Measurements from ENCODE around the gene SLC25A45.
"Not testable (repeated sequence)": the region's sequence is repeated elsewhere in the genome, so short reads cannot be mapped to it uniquely, and the experiment has no call there.

The SLC25A45 gene

GRCh38 chr11:65421794-65422632, 39.6 kb upstream of the SLC25A45 start:
- peak; percentile 93 for DNase-seq (ENCODE audit: low read depth)

DNA sequence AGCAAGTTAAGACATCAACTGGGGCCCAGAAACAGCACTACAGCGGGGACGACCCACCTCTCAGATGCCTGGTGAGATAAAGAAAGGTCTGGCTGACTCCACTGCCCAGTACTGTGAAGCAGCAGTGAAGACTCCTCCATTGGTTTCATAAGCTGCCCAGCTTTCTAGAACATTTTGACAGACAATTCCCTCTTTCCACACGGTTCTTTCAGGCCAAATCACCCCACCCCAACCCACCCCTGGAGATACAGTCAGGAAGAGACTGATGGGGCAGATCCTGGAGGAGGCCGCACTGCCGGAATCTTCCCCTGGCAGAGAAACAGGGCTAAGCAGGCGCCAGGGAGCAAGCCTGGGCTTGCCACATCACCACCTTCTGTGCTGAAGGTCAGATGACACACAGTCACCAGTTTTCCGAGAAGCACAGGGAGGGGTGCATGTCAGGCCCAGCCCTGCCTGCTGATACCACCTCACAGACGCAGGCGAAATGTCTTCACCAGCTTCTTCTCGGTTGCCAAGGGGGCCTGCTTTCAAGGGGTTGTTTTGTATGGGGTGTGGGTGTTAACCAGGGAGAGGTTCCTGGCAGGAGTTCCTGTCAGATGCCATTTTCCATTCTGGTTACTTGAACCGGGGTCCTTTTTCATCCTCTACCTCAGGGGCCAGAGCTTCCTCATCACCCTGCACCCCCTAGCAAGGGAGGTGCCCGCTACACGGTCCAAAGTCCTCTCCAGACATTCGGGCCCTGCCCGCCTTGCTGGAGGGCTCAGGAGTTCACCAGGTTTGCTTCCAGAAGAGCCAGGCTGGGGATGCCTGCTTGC, 38.7 kb upstream of the SLC25A45 start:
- peak; percentile 76 for DNase-seq (ENCODE audit: low read depth)

- DNase-seq (ENCODE audit: low read depth), result no peak
Observed at GRCh38 chr11:65420506-65420905, 38.1 kb upstream of the SLC25A45 start.

DNA sequence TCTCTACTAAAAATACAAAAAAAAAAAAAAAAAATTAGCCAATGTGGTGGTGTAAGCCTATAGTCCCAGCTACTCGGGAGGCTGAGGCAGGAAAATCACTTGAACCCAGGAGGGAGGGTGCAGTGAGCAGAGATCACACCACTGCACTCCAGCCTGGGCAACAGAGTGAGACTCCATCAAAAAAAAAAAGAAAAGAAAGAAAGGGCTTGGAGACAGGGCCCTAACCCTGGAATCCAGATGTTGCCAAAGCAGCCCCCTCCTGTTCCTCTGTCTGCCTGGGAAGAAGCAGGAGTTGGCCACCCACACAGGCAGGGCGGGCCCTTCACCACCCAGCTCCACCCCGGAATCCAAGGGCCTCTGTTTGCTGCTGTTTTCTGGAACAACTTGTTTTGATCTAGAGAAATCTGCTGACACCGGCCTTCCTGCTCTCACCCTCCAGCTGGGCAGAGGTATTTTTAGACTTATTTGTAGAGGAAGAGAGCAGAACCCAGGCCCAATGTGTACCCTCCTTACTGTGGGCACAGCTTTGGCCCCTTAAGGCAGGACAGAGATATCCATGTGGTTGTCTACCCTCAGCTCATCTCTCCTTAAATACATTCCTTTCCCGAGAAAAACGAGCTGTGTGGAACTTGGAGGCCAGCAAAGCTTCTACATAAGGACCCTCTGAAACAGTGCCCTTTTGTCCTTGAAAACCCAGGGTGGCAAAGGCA, 37.5 kb upstream of the SLC25A45 start:
- no peak for DNase-seq (ENCODE audit: low read depth)

DNA sequence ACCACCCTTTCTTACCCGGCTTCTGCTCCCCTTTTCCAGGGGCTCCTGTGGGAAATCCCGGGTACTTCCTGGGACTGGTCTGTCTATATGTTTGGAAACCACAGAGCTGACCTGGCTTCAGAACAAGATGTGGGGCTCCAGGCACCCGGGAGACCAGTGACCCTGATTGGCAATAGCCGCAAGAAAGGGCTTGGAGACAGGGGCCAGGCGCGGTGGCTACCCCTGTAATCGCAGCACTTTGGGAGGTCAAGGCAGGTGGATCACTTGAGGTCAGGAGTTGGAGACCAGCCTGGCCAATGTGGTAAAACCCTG, 37.0 kb upstream of the SLC25A45 start:
- no peak for DNase-seq (ENCODE audit: low read depth)

GRCh38 chr11:65418681-65419459, 36.4 kb upstream of the SLC25A45 start:
- DNase-seq (ENCODE audit: low read depth), result peak; percentile 69

- no peak for DNase-seq (ENCODE audit: low read depth)
Observed at GRCh38 chr11:65418431-65418680, 35.9 kb upstream of the SLC25A45 start.

GRCh38 chr11:65417702-65418430, 35.4 kb upstream of the SLC25A45 start:
- DNase-seq (ENCODE audit: low read depth), result no peak

DNA sequence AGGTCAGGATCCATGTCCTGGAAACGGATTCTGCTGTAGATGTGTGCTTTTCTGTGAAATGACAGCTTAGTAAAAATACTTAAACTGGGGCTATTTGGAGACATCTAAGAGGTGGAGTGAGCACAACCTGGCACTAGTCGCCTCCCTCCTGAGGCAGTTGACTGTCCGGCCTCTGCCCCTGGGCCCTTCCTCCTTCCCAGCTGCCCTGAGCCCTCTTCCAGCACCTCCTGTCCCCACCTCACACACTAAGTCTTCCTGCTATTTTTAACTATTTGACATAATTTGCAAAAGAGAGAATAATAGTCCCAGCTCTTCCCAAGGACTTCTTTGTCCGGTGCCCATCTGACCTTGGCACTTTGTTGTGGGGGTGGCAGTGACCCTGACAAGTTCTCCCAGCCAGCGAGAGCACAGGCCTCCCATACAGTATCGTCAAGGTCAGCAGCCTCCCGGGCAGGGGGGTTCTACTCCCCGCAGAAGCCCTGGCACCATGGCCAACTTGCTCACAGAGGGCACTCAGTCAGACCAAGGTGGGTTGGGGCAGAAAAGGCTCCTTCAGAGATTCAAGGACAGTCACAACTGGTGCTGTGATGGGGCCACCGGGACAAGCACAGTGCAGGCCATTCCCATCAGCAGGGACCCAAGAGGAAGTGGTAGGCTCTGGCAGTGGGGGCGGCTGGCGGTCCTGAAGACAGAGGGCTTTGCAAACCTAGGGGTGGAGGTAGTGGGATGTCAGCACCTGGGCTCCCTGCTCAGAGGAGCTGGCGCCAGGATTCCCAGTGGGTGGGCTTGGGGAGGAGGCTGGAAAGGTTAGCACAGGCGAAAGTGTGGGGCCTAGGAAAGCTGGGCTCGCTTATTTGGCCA, 34.6 kb upstream of the SLC25A45 start:
- DNase-seq (ENCODE audit: low read depth), result no peak

- DNase-seq (ENCODE audit: low read depth), result peak; percentile 88
Observed at GRCh38 chr11:65416341-65416824, 33.9 kb upstream of the SLC25A45 start.

DNA sequence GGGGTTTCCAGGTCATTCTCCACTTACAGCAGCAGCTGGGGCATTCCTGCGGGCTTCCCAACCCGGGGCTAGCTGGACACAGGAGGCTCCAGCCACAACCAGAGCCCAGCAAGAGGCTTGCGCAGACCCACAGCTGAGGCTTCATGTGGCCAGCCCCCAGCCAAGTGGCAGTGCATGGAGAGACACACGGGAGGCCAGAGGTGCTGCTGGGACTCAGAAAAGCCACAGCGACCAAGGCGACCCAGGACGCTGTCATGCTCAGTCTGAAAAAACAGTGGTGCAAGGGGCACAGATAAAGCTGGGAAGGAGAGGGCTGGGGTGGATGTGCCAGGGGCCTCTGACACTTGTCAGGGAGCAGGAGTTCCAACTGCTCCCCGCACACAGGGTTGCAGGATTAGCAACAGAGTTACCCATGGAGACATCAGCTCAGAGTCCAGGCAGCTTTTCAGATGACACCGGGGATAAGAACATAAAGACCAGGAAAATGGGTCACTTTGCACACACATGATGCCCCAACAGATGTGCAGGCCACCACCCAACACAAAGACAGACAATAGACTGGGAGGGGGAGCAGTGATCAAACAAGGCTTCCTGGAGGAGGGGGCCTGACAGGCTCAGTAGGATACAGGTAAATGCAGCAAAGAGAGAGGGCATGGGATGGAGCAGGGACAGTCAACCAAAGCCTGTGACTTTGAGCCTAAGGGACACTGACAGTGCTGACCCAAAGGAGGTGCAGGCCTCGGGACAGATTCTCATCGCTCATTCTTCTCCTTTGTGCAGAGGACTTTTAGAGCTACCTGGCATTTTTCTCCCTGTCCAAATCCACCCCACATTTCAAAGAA, 33.3 kb upstream of the SLC25A45 start:
- no peak for DNase-seq (ENCODE audit: low read depth)

DNA sequence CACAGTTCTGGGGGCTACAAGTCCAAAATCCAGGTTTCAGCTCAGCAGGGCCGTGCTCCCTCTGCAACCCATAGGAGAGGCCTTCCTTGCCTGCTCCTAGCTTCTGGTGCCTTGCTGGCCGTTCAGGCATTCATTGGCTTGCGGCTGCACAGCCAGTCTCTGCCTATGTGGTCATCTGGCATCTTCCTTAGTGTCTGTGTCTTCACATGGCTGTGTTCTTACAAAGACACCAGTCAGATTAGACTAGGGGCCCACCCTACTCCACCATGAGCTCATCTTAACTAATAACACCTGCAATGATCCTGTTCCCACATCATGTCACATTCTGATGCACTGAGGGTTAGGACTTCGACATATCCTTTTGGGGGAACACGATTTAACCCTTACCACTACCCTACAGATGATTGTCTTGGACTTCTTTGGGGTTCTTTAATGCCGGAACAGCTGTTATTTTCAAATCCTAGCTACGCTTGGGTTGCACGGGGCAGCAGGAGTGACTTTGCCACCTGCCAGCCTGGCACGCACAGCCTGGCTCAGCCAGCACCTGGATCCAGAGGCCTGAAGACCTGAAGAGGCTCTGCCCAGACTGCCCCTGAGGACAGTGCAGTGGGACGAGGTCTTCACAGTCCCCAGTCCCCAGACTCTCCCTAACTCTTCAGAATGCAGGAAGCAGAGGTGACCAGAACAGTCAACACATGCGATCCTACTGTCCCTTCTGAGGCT, 32.5 kb upstream of the SLC25A45 start:
- DNase-seq (ENCODE audit: low read depth), result no peak

GRCh38 chr11:65413077-65413664, 30.7 kb upstream of the SLC25A45 start:
- not testable (repeated sequence) for DNase-seq (ENCODE audit: low read depth)

- no peak for DNase-seq (ENCODE audit: low read depth)
Observed at GRCh38 chr11:65412271-65413076, 30.0 kb upstream of the SLC25A45 start.

DNA sequence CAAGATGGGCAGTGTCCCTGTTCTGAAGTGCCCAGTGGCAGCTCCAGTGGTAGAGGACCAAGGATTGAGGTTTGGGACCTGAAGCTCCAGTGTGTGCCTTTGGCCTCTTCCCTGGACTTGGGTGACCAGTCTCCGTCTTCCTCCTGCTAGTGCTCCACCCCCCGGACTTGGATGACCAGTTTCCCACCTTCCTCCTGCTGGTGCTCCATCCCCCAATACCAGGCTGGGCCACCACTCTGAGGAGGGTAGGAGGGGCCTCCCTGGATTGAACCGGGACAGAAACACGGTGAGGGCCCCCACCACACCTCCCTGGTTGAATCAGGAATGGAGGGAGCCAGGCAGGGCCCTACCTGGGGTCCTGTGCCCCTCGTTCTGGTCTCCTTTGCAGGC, 29.2 kb upstream of the SLC25A45 start:
- no peak for DNase-seq (ENCODE audit: low read depth)

DNA sequence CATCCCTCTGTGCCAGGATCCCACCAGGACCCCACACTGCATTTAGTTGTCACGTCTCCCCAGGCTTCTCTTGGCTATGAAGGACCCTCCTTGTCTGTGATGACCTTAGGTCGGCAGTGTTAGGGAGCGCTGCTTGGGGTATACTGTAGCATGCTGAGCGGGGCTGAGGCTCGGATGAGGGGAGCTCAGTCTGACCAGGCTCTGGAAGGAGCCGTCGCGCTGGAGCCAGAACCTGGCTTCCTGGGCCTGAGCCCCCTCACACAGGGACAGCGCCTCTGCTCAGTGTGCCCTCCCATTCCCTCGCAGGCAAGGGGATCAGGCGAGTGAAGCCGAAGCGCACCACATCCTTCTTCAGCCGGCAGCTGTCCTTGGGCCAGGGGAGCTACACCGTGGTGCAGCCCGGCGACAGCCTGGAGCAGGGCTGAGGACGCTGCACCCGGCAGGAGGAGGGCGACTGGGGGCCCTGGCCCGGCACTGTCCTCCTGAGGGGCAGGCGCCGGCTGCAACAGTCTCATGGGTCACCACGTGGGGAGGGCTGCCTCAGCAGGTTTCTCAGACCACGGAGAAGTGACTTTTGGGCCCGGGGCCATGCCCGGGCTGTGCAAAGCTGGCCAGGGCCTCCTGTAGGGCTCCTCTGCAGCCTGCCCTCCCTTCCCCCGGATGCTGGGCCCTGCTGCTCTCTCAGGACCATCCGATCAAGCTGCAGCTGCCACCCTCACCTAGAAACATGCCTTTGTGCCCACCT, 28.7 kb upstream of the SLC25A45 start:
- no peak for DNase-seq (ENCODE audit: low read depth)

Data from stimulated activated CD8-positive, alpha-beta memory T cell treated with anti-CD3 and anti-CD28 coated beads, Interleukin-12 subunit alpha, Interleukin-12 subunit beta, amount 100 ng/mL, for 1 hour (primary cell).